Measurements from ENCODE around the gene STON2. TPM values are rescaled to one million over a fixed set of nuclear protein-coding genes. Genes with fewer than 3 reads are reported as not detected.
A peak's percentile ranks its signal among the peaks of the same experiment; 100 is the strongest.

STON2 gene
- total and polyA plus RNA-seq, 2 of the 8 experiments (the other 6 are each of a cell fraction or from before 2014, with no cell fraction given): 8.9 to 50.0 TPM

- Histone ChIP-seq H3K36me3 (ENCODE audit: control insufficient read depth in 2 of 4, insufficient read depth in 4 of 4, low read length in 3 of 4) (no peaks in the 10 kb centered on the region), H2BK12ac (ENCODE audit: low read depth, low read length) (no peak overlapping the region), H3K18ac (ENCODE audit: extremely low read depth, low read length) (no peak overlapping the region), H2AK5ac (ENCODE audit: low read depth, low read length) (no peak overlapping the region; the same call in 1 of the 2 replicates), H3K23me2 (ENCODE audit: low read depth, low read length) (no peaks in the 10 kb centered on the region; the same call in 1 of the 2 replicates), H3K4me2 (ENCODE audit: insufficient read depth in 1 of 2, low read depth in 2 of 2, low read length in 2 of 2) (peak overlapping the region; percentile 51 to 69; a peak in 3 of 4 replicates), H3K9ac (replicated peaks in 1 of 4; ENCODE audit: extremely low read depth in 1 of 4, low read depth in 3 of 4, low read length in 3 of 4) (no peak overlapping the region), H3K23ac (ENCODE audit: insufficient read length) (no peak overlapping the region), H4K5ac (ENCODE audit: insufficient read length, low read depth, low read length) (no peak overlapping the region), H3K79me2 (ENCODE audit: control insufficient read depth in 1 of 2, insufficient read depth in 2 of 2, low read length in 2 of 2) (peaks cover 0 to 7% of the 10 kb centered on the region in 2 experiments; a peak in 2 of 4 replicates), H2BK120ac (replicated peaks; ENCODE audit: low read depth, low read length) (no peak overlapping the region), H2BK5ac (ENCODE audit: low read depth, low read length) (no peak overlapping the region), H3K4me3 (ENCODE audit: extremely low read depth in 1 of 4, insufficient read depth in 2 of 4, low read depth in 3 of 4, low read length in 4 of 4) (peak overlapping the region in 1 of 4 experiments; percentile 57; a peak in 3 of 8 replicates), H3K27me3 (replicated peaks in 1 of 4; ENCODE audit: control insufficient read depth in 3 of 4, extremely low read depth in 1 of 4, insufficient read depth in 3 of 4, low read length in 3 of 4) (no peaks in the 10 kb centered on the region), H4K91ac (replicated peaks; ENCODE audit: insufficient read length, low read length) (no peak overlapping the region), H3K79me1 (ENCODE audit: low read depth, low read length) (no peaks in the 10 kb centered on the region; the same call in none of the 2 replicates), H2AFZ (ENCODE audit: low read length) (no peak overlapping the region), H3K4ac (replicated peaks; ENCODE audit: insufficient read length, low read depth, low read length) (no peak overlapping the region), H3K9me3 (ENCODE audit: insufficient read depth in 2 of 2, low read depth in 1 of 2, low read length in 1 of 2) (no peaks in the 10 kb centered on the region), H3K4me1 (replicated peaks in 1 of 4; ENCODE audit: control insufficient read depth in 3 of 4, insufficient read depth in 4 of 4, low read length in 3 of 4) (peaks cover 2 to 26% (median 15%) of the 10 kb centered on the region in 4 experiments; a peak in 5 of 7 replicates), H2BK15ac (ENCODE audit: low read length) (peak overlapping the region; percentile 12; the same call in 1 of the 2 replicates), H3K56ac (replicated peaks; ENCODE audit: insufficient read length, low read depth, low read length) (no peak overlapping the region), H2BK20ac (ENCODE audit: low read length) (no peak overlapping the region), H4K20me1 (replicated peaks in 1 of 2; ENCODE audit: control insufficient read depth in 1 of 2, insufficient read depth in 2 of 2, low read length in 2 of 2) (no peaks in the 10 kb centered on the region), H4K8ac (ENCODE audit: extremely low read depth, insufficient read depth, low read length) (no peak overlapping the region), H3K14ac (ENCODE audit: insufficient read length) (no peak overlapping the region), H3K27ac (ENCODE audit: low read depth, low read length) (no peak overlapping the region)
- CTCF ChIA-PET (ENCODE audit: partially characterized antibody): interaction anchor here (0.8 to 1.3 kb wide), 2 partner anchors 100 to 136 kb away, joined by 3 read pairs; no protein-coding TSS in a partner anchor
- DNase-seq (ENCODE audit: low read depth in 1 of 2, low spot score in 2 of 2) (no peak), FAIRE-seq (no peak)
- POLR2A ChIA-PET (ENCODE audit: partially characterized antibody): no interaction called here
- WGBS, 2 experiments (ENCODE audit: extremely low coverage in 1 of 2, insufficient coverage in 1 of 2, insufficient read length in 1 of 2, insufficient replicate concordance in 2 of 2, low coverage in 1 of 2, low lambda C conversion rate in 2 of 2, missing lambda C conversion rate in 1 of 2): 80% methylated on average over 2 of the region's 2 CpGs; no CpG with 5 or more reads in 1 of the 2 experiments
- TF ChIP-seq KDM1A (IDR thresholded peaks at IDR 0.05; ENCODE audit: borderline replicate concordance, low read length) (no peak), POU5F1 (IDR thresholded peaks at IDR 0.05; ENCODE audit: low read depth, low read length) (no peak), CHD2 (IDR thresholded peaks at IDR 0.05; ENCODE audit: low read length) (no peak), KDM4A (IDR thresholded peaks at IDR 0.05; ENCODE audit: low read depth, low read length, severe bottlenecking) (no peak), TAF7 (optimal IDR thresholded peaks at IDR 0.05; ENCODE audit: borderline replicate concordance, low read depth, low read length) (no peak), TBP (IDR thresholded peaks at IDR 0.05; ENCODE audit: low read depth, low read length) (no peak), JUND (IDR thresholded peaks at IDR 0.05; ENCODE audit: low read length) (no peak), RXRA (IDR thresholded peaks at IDR 0.05; ENCODE audit: insufficient read depth, low read depth, low read length) (no peak), NRF1 (IDR thresholded peaks at IDR 0.05; ENCODE audit: low read depth, low read length) (no peak), USF2 (IDR thresholded peaks at IDR 0.05; ENCODE audit: low read length) (no peak), ZNF274 (IDR thresholded peaks at IDR 0.05; ENCODE audit: borderline replicate concordance, extremely low read depth, low read length) (no peak), SAP30 (IDR thresholded peaks at IDR 0.05; ENCODE audit: insufficient read depth, insufficient replicate concordance, low read length) (no peak), MAX (IDR thresholded peaks at IDR 0.05) (no peak)
Measured at GRCh38 chr14:81323093-81323492, 77.0 kb downstream of the STON2 start.

All from H1 (cell line).